ENCODE results near the gene NTM. TPM values are rescaled to one million over a fixed set of nuclear protein-coding genes. Genes with fewer than 3 reads are reported as not detected.

The NTM gene
- total and polyA plus RNA-seq, 2 experiments from 2014 or later = 2.2 to 4.9 TPM

- WGBS (ENCODE audit: low lambda C conversion rate, missing lambda C conversion rate) = 47% methylated on average over 1 of the region's 1 CpG
- Histone ChIP-seq H4K20me1 (ENCODE audit: insufficient read depth, poor library complexity, severe bottlenecking) (no peaks in the 10 kb centered on the region), H3K4me2 (no peak overlapping the region), H3K4me3 (no peak overlapping the region), H3K9me2 (replicated peaks; ENCODE audit: insufficient read depth) (no peaks in the 10 kb centered on the region), H3K27ac (no peak overlapping the region), H3K9me3 (ENCODE audit: low read depth) (no peaks in the 10 kb centered on the region), H3K36me3 (replicated peaks; ENCODE audit: insufficient read depth, low read depth) (no peaks in the 10 kb centered on the region), H2AFZ (no peak overlapping the region), H3K79me2 (no peaks in the 10 kb centered on the region), H3K4me1 (ENCODE audit: insufficient read depth) (no peaks in the 10 kb centered on the region), H3K27me3 (no peaks in the 10 kb centered on the region)
- DNase-seq (ENCODE audit: low spot score) = no peak
- TF ChIP-seq CTCF (IDR thresholded peaks at IDR 0.05; ENCODE audit: poor library complexity) (no peak), EZH2phosphoT487 (IDR thresholded peaks at IDR 0.05; ENCODE audit: low read depth, severe bottlenecking, unreplicated experiment) (no peak), EZH2 (IDR thresholded peaks at IDR 0.05; ENCODE audit: borderline replicate concordance) (no peak)
These were observed 148.0 kb downstream of the NTM start for GRCh38 chr11:131518305-131518838.

GRCh38 chr11:131522851-131523250, 152.4 kb downstream of the NTM start:
- H3K36me3 ChIP-seq (replicated peaks; ENCODE audit: insufficient read depth, low read depth) = no peaks in the 10 kb centered on the region
- H2AFZ ChIP-seq = no peak overlapping the region
- H4K20me1 ChIP-seq (ENCODE audit: insufficient read depth, poor library complexity, severe bottlenecking) = no peaks in the 10 kb centered on the region
- no peak overlapping the region for H3K4me3 ChIP-seq
- H3K27ac ChIP-seq = no peak overlapping the region
- no peaks in the 10 kb centered on the region for H3K9me2 ChIP-seq (replicated peaks; ENCODE audit: insufficient read depth)
- H3K4me2 ChIP-seq = no peak overlapping the region
- no peak for DNase-seq (ENCODE audit: low spot score)
- no peaks in the 10 kb centered on the region for H3K4me1 ChIP-seq (ENCODE audit: insufficient read depth)
- H3K27me3 ChIP-seq = peaks cover 12% of the 10 kb centered on the region
- no peaks in the 10 kb centered on the region for H3K79me2 ChIP-seq
- 56% methylated on average over 2 of the region's 2 CpGs for WGBS (ENCODE audit: low lambda C conversion rate, missing lambda C conversion rate)
- no peaks in the 10 kb centered on the region for H3K9me3 ChIP-seq (ENCODE audit: low read depth)
- TF ChIP-seq EZH2phosphoT487 (IDR thresholded peaks at IDR 0.05; ENCODE audit: low read depth, severe bottlenecking, unreplicated experiment) = no peak
- no peak for TF ChIP-seq CTCF (IDR thresholded peaks at IDR 0.05; ENCODE audit: poor library complexity)

GRCh38 chr11:131530407-131530806, 160.0 kb downstream of the NTM start:
- no peak for DNase-seq (ENCODE audit: low spot score)
- WGBS (ENCODE audit: low lambda C conversion rate, missing lambda C conversion rate) = 67% methylated on average over 2 of the region's 2 CpGs
- peaks cover 59% of the 10 kb centered on the region for H3K27me3 ChIP-seq

More at GRCh38 chr11:131530407-131530806, 160.0 kb downstream of the NTM start:
- H3K27ac ChIP-seq = no peak overlapping the region
- no peaks in the 10 kb centered on the region for H3K9me3 ChIP-seq (ENCODE audit: low read depth)
- H3K4me1 ChIP-seq (ENCODE audit: insufficient read depth) = no peaks in the 10 kb centered on the region
- TF ChIP-seq EZH2phosphoT487 (IDR thresholded peaks at IDR 0.05; ENCODE audit: low read depth, severe bottlenecking, unreplicated experiment) (no peak), EZH2 (IDR thresholded peaks at IDR 0.05; ENCODE audit: borderline replicate concordance) (no peak), CTCF (IDR thresholded peaks at IDR 0.05; ENCODE audit: poor library complexity) (no peak)
- H3K36me3 ChIP-seq (replicated peaks; ENCODE audit: insufficient read depth, low read depth) = no peaks in the 10 kb centered on the region
- no peaks in the 10 kb centered on the region for H3K79me2 ChIP-seq
- no peak overlapping the region for H3K4me3 ChIP-seq
- no peak overlapping the region for H3K4me2 ChIP-seq
- no peaks in the 10 kb centered on the region for H4K20me1 ChIP-seq (ENCODE audit: insufficient read depth, poor library complexity, severe bottlenecking)
- H2AFZ ChIP-seq = no peak overlapping the region
- no peaks in the 10 kb centered on the region for H3K9me2 ChIP-seq (replicated peaks; ENCODE audit: insufficient read depth)

All from hepatocyte (in vitro differentiated cells).